LNCAP (cell line): ENCODE measurements around the gene ADH1A.

Experiments used
- CTCF ChIP-seq: fragments of 450-650 bp; IDR thresholded peaks from 2 replicates; pipeline ENCODE4 v1.5.1; 2017; ENCODE audit warnings: mild to moderate bottlenecking

ADH1A gene

GRCh38 chr4:99324361-99324760 is 33.6 kb upstream of the ADH1A start:
- TF ChIP-seq CTCF = no peak

DNA sequence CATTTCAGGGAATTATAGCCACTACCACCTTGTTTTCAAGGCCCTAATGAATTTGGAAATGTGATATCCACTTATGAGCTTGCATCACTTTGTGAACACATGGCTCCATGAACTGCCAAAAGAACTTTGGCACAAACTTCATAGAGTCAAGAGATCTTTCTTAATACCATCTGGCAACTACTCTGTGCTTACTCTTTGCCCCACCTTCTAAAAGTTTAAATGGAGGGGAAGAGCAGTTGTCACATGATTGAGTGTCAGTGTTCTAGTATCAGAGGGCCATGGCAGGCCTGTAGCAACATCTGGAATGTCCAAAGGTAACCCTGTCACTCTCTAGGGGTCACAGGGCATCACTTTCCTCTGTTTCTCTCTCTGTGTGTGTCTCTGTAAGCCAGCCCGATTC is 33.0 kb upstream of the ADH1A start:
- no peak for TF ChIP-seq CTCF

- no peak for TF ChIP-seq CTCF
Observed at GRCh38 chr4:99321241-99322191, 30.7 kb upstream of the ADH1A start, which contains the start of gene ADH1B. TSS of gene ADH1B (minus strand) at chr4:99321401. CDS start at chr4:99321331, 70 bp downstream.

DNA sequence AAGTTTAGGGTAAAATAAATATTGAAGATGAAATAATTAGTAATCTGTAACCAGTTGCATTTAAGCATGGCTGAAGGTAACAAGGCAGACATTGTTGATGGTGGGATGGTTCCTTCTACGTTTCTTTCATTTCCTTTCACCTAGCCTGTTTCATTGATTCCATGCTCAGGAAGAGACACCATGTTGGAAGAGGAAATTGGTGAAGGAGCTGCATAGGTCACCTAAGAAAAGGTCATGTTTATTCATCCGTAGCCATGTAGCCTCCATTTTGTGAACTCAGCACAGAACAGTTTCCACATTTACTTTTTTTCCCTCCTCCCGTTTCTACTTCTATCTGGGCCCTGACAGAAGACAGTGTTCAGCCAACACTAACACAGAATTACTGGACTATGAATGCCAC is 26.6 kb upstream of the ADH1A start:
- no peak for TF ChIP-seq CTCF

GRCh38 chr4:99315839-99316238 is 25.1 kb upstream of the ADH1A start:
- TF ChIP-seq CTCF = no peak

GRCh38 chr4:99314211-99314610 is 23.4 kb upstream of the ADH1A start:
- TF ChIP-seq CTCF = no peak

DNA sequence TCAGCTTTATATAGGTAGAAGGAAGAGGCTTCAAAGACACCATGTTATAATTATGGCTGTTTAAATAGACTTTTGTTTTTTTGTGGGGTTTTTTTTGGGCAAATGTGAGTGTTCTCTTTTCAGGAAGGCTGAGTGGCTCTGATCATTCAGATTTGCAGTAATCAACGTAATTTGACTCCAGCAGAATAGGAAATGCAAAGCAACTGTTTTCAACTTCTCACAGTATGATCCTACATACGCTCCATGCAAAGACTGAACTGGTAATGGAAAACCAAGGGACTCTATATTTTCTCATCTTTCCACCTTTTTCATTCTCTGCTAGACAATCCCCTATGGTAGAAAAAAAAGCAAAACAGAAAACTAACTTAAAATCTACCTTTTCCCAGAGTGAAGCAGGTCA is 19.6 kb upstream of the ADH1A start:
- no peak for TF ChIP-seq CTCF
